Mucosa of stomach (tissue), 1 donor: ENCODE data around the gene HMGA1.

Experiments used
- H3K27me3 ChIP-seq: one replicate; pipeline ENCODE4 v1.7.0; 2013; ENCODE audit warnings: mild to moderate bottlenecking, low read length; ENCODE audit not compliant: control insufficient read depth, insufficient read depth
- H3K36me3 ChIP-seq: one replicate; pipeline ENCODE4 v1.7.0; 2013; ENCODE audit warnings: low read length; ENCODE audit not compliant: control insufficient read depth, insufficient read depth
- H3K4me1 ChIP-seq: one replicate; pipeline ENCODE4 v1.7.0; 2013; ENCODE audit warnings: mild to moderate bottlenecking, low read length; ENCODE audit not compliant: control insufficient read depth, insufficient read depth
- H3K4me3 ChIP-seq: one replicate; pipeline ENCODE4 v1.7.0; 2013; ENCODE audit warnings: low read length
- H3K9ac ChIP-seq: one replicate; pipeline ENCODE4 v1.7.0; 2013; ENCODE audit warnings: mild to moderate bottlenecking, low read length, moderate library complexity
- H3K9me3 ChIP-seq: one replicate; pipeline ENCODE4 v1.7.0; 2013; ENCODE audit warnings: mild to moderate bottlenecking, low read length, moderate library complexity; ENCODE audit not compliant: control insufficient read depth
- donor health status: Pancreatic carcinoma.

The HMGA1 gene

DNA sequence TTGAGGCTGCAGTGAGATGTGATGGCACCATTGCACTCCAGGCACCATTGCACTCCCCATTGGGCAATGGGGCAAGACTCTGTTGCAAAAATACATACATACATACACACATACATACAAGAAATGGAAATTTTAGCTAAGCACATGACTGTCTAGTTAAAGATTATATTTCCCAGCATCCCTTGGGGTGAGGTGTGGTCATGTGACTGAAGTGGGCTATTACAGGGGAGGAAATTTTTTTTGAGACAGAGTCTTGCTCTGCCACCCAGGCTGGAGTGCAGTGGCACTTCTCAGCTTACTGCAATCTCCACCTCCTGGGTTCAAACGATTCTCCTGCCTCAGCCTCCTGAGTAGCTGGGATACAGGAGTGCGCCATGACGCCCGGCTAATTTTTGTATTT is 32.0 kb upstream of the HMGA1 start:
- Histone ChIP-seq H3K27me3 (no peaks in the 10 kb centered on the region), H3K9ac (no peak overlapping the region), H3K36me3 (no peaks in the 10 kb centered on the region), H3K4me3 (no peak overlapping the region), H3K4me1 (no peaks in the 10 kb centered on the region), H3K9me3 (no peaks in the 10 kb centered on the region)

- H3K27me3 ChIP-seq: no peaks in the 10 kb centered on the region
- H3K36me3 ChIP-seq: no peaks in the 10 kb centered on the region
- no peak overlapping the region for H3K9ac ChIP-seq
- H3K9me3 ChIP-seq: no peaks in the 10 kb centered on the region
- H3K4me3 ChIP-seq: no peak overlapping the region
- H3K4me1 ChIP-seq: no peaks in the 10 kb centered on the region
Measured at GRCh38 chr6:34205466-34205865, 31.2 kb upstream of the HMGA1 start.

DNA sequence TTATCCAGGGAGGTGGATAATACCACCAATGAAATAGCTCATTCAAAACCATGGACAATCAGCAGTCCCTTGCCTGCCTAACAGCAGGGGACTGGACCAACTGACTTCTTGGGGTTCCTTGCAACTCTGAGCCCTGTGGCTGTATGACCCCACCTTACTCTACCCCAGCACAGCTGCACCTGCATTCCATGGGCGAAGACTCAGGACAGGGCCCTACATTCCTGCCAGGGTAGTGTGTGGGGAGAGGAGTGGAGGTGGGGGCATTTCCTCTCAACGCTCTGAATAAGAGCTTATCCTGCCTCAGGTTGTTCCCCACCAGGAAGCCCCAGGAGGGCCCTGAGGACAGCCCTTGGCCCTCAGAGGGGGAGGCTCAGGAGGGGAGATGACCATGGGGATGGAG is 30.8 kb upstream of the HMGA1 start:
- Histone ChIP-seq H3K4me3 (no peak overlapping the region), H3K27me3 (no peaks in the 10 kb centered on the region), H3K4me1 (no peaks in the 10 kb centered on the region), H3K9ac (no peak overlapping the region), H3K36me3 (no peaks in the 10 kb centered on the region), H3K9me3 (no peaks in the 10 kb centered on the region)

DNA sequence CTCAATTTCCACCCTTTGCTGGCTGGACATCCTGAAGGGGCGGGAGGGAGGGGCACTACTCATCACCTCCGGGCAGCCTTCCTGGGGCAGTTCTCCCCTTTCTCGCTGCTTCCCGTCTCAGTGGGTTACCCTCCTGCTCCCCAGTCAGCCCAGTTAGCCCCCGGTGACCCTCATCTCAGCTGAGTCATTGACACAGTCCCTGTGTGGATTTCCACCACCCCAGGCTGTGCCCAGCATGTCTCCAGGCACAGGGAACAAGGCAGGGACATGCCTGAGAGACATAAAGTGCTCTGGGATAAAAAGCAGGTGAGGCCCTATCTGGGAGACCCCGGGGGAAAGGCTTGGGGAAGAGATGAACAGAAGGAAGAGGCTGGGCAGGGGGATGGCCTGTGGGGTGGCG is 29.9 kb upstream of the HMGA1 start:
- H3K4me3 ChIP-seq: no peak overlapping the region
- H3K9me3 ChIP-seq: no peaks in the 10 kb centered on the region
- no peak overlapping the region for H3K9ac ChIP-seq
- H3K4me1 ChIP-seq: no peaks in the 10 kb centered on the region
- no peaks in the 10 kb centered on the region for H3K36me3 ChIP-seq
- H3K27me3 ChIP-seq: no peaks in the 10 kb centered on the region

- H3K9me3 ChIP-seq: no peaks in the 10 kb centered on the region
- H3K9ac ChIP-seq: no peak overlapping the region
- H3K36me3 ChIP-seq: no peaks in the 10 kb centered on the region
- H3K4me3 ChIP-seq: no peak overlapping the region
- no peaks in the 10 kb centered on the region for H3K27me3 ChIP-seq
- H3K4me1 ChIP-seq: no peaks in the 10 kb centered on the region
Measured at GRCh38 chr6:34207695-34208443, 28.8 kb upstream of the HMGA1 start.

GRCh38 chr6:34213772-34214171 is 22.9 kb upstream of the HMGA1 start:
- no peak overlapping the region for H3K4me3 ChIP-seq
- H3K36me3 ChIP-seq: no peaks in the 10 kb centered on the region
- H3K27me3 ChIP-seq: no peaks in the 10 kb centered on the region
- H3K4me1 ChIP-seq: no peaks in the 10 kb centered on the region
- no peak overlapping the region for H3K9ac ChIP-seq
- H3K9me3 ChIP-seq: no peaks in the 10 kb centered on the region

GRCh38 chr6:34218691-34219090 is 18.0 kb upstream of the HMGA1 start:
- Histone ChIP-seq H3K4me3 (no peak overlapping the region), H3K9ac (no peak overlapping the region), H3K36me3 (no peaks in the 10 kb centered on the region), H3K4me1 (peaks cover 8% of the 10 kb centered on the region), H3K27me3 (no peaks in the 10 kb centered on the region), H3K9me3 (no peaks in the 10 kb centered on the region)

GRCh38 chr6:34223381-34223955 is 13.2 kb upstream of the HMGA1 start:
- H3K4me1 ChIP-seq: peaks cover 28% of the 10 kb centered on the region
- no peaks in the 10 kb centered on the region for H3K36me3 ChIP-seq
- no peaks in the 10 kb centered on the region for H3K27me3 ChIP-seq
- H3K4me3 ChIP-seq: peak overlapping the region; percentile 46
- no peaks in the 10 kb centered on the region for H3K9me3 ChIP-seq
- peak overlapping the region; percentile 64 for H3K9ac ChIP-seq

GRCh38 chr6:34223956-34224940 is 12.4 kb upstream of the HMGA1 start:
- Histone ChIP-seq H3K4me1 (peaks cover 28% of the 10 kb centered on the region), H3K27me3 (no peaks in the 10 kb centered on the region), H3K9me3 (no peaks in the 10 kb centered on the region), H3K36me3 (no peaks in the 10 kb centered on the region), H3K9ac (peak overlapping the region; percentile 98), H3K4me3 (peak overlapping the region; percentile 74)

GRCh38 chr6:34225551-34225950 is 11.1 kb upstream of the HMGA1 start:
- Histone ChIP-seq H3K9me3 (no peaks in the 10 kb centered on the region), H3K36me3 (no peaks in the 10 kb centered on the region), H3K4me1 (peaks cover 28% of the 10 kb centered on the region), H3K4me3 (no peak overlapping the region), H3K9ac (no peak overlapping the region), H3K27me3 (no peaks in the 10 kb centered on the region)

DNA sequence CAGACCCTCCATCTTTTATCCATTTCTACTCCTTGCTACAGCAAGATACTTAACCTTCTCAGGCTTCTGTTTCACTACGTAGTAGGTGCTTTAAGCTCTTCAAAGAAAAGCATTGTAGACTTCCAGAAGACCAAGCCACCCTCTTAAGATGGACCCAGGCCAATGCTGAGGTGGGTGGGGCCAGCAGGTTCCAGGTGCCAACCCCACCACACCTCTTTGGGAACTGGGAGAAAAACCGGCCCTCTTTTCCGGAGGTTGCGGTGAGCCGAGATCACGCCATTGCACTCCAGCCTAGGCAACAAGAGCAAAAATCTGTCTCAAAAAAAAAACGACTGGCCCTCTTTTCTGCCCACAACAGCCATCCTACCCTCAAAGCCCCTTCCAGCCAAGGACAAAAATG is 10.6 kb upstream of the HMGA1 start:
- Histone ChIP-seq H3K36me3 (no peaks in the 10 kb centered on the region), H3K4me1 (peaks cover 28% of the 10 kb centered on the region), H3K9me3 (no peaks in the 10 kb centered on the region), H3K4me3 (no peak overlapping the region), H3K9ac (no peak overlapping the region), H3K27me3 (no peaks in the 10 kb centered on the region)
